MV-4-11 (cell line): ENCODE data around the gene MRPS7.

Experiments
- DNase-seq: peaks from one replicate; lab custom pipeline; 2025; lab: John Stamatoyannopoulos, UW

The MRPS7 gene

GRCh38 chr17:75261336-75262111 lies at the start of gene MRPS7, which contains the start of gene GGA3:
TSS of gene MRPS7 (plus strand) at chr17:75261879. CDS start at chr17:75261901, 22 bp downstream.
TSS of gene GGA3 (minus strand) at chr17:75261606. CDS start at chr17:75261587, 19 bp downstream.
- peak; percentile 86 for DNase-seq

GRCh38 chr17:75218131-75218530 lies 43.5 kb upstream of the MRPS7 start:
- no peak for DNase-seq

GRCh38 chr17:75219815-75220214 lies 41.9 kb upstream of the MRPS7 start:
- DNase-seq = no peak

- DNase-seq = no peak
Observed at GRCh38 chr17:75225016-75225415, 36.7 kb upstream of the MRPS7 start.

GRCh38 chr17:75227729-75228128 lies 34.0 kb upstream of the MRPS7 start:
- no peak for DNase-seq

- peak; percentile 97 for DNase-seq
Observed at GRCh38 chr17:75228305-75228704, 33.4 kb upstream of the MRPS7 start.

- peak; percentile 72 for DNase-seq
Observed at GRCh38 chr17:75228847-75229246, 32.8 kb upstream of the MRPS7 start.

GRCh38 chr17:75231071-75231470 lies 30.6 kb upstream of the MRPS7 start:
- no peak for DNase-seq

GRCh38 chr17:75231741-75232464 lies 29.8 kb upstream of the MRPS7 start:
- DNase-seq = no peak

- DNase-seq = no peak
Observed at GRCh38 chr17:75232786-75233185, 28.9 kb upstream of the MRPS7 start.

GRCh38 chr17:75237100-75238014 lies 24.3 kb upstream of the MRPS7 start:
- DNase-seq = no peak

GRCh38 chr17:75238020-75238580 lies 23.6 kb upstream of the MRPS7 start:
- DNase-seq = no peak

GRCh38 chr17:75238684-75239191 lies 22.9 kb upstream of the MRPS7 start:
- peak; percentile 61 for DNase-seq

GRCh38 chr17:75239214-75239613 lies 22.5 kb upstream of the MRPS7 start:
- no peak for DNase-seq

GRCh38 chr17:75239778-75240393 lies 21.8 kb upstream of the MRPS7 start:
- no peak for DNase-seq

- peak; percentile 28 for DNase-seq
Observed at GRCh38 chr17:75240394-75241142, 21.1 kb upstream of the MRPS7 start.

- DNase-seq = no peak
Observed at GRCh38 chr17:75241143-75241430, 20.6 kb upstream of the MRPS7 start.

GRCh38 chr17:75241502-75241901 lies 20.2 kb upstream of the MRPS7 start:
- DNase-seq = no peak

GRCh38 chr17:75241996-75242460 lies 19.7 kb upstream of the MRPS7 start:
- no peak for DNase-seq

- DNase-seq = no peak
Observed at GRCh38 chr17:75242461-75243042, 19.1 kb upstream of the MRPS7 start.
